Measurements from ENCODE around the gene ENTPD8. TPM values are rescaled to one million over a fixed set of nuclear protein-coding genes. Genes with fewer than 3 reads are reported as not detected.

The ENTPD8 gene
- total and polyA plus RNA-seq, 2 of the 13 experiments (the other 11 are each of a cell fraction or from before 2014, with no cell fraction given): 0.26 to 0.44 TPM

DNA sequence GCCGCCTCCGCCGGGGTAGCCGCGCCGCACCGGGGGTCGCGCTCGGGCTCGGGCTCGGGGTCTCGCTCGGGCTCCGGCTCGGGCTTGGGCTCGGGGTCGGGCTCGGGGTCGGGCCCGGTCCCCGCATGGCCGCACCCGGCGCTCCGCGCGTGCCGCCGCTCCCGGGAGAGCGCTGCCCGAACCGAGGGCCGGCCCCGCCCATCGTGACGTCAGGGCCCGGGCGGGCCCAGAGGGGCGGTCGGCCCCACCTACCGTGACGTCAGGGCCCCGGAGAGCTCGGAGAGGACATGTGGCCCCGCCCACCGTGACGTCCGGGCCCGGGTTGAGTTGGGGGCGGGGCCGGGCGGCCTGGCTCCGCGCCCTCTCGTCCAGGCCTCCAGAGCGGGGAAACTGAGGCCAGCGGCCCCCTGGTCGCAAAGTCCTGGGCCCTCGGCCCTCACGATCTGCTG is 18.0 kb upstream of the ENTPD8 start, which contains the start of gene NSMF (continued):
- TF ChIP-seq MED8 (CRISPR knock-in tag; IDR thresholded peaks at IDR 0.05; ENCODE audit: insufficient replicate concordance): peak; percentile 13
- TF ChIP-seq, protein P1, sequence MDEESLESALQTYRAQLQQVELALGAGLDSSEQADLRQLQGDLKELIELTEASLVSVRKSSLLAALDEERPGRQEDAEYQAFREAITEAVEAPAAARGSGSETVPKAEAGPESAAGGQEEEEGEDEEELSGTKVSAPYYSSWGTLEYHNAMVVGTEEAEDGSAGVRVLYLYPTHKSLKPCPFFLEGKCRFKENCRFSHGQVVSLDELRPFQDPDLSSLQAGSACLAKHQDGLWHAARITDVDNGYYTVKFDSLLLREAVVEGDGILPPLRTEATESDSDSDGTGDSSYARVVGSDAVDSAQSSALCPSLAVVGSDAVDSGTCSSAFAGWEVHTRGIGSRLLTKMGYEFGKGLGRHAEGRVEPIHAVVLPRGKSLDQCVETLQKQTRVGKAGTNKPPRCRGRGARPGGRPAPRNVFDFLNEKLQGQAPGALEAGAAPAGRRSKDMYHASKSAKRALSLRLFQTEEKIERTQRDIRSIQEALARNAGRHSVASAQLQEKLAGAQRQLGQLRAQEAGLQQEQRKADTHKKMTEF (CRISPR knock-in tag; IDR thresholded peaks at IDR 0.05): peak; percentile 29
- peak; percentile 65; the same call in 1 of the 2 replicates for TF ChIP-seq ZFX (CRISPR knock-in tag; IDR thresholded peaks at IDR 0.05; ENCODE audit: low read depth)
- TF ChIP-seq, protein P2, sequence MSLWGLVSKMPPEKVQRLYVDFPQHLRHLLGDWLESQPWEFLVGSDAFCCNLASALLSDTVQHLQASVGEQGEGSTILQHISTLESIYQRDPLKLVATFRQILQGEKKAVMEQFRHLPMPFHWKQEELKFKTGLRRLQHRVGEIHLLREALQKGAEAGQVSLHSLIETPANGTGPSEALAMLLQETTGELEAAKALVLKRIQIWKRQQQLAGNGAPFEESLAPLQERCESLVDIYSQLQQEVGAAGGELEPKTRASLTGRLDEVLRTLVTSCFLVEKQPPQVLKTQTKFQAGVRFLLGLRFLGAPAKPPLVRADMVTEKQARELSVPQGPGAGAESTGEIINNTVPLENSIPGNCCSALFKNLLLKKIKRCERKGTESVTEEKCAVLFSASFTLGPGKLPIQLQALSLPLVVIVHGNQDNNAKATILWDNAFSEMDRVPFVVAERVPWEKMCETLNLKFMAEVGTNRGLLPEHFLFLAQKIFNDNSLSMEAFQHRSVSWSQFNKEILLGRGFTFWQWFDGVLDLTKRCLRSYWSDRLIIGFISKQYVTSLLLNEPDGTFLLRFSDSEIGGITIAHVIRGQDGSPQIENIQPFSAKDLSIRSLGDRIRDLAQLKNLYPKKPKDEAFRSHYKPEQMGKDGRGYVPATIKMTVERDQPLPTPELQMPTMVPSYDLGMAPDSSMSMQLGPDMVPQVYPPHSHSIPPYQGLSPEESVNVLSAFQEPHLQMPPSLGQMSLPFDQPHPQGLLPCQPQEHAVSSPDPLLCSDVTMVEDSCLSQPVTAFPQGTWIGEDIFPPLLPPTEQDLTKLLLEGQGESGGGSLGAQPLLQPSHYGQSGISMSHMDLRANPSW (CRISPR knock-in tag; IDR thresholded peaks at IDR 0.05; ENCODE audit: borderline replicate concordance): no peak
- TF ChIP-seq ZNF547 (CRISPR knock-in tag; IDR thresholded peaks at IDR 0.05): peak; percentile 43; the same call in 1 of the 2 replicates
- peak; percentile 14; the same call in 1 of the 2 replicates for TF ChIP-seq THAP11 (CRISPR knock-in tag; IDR thresholded peaks at IDR 0.05)
- TF ChIP-seq KLF12 (CRISPR knock-in tag; IDR thresholded peaks at IDR 0.05; ENCODE audit: borderline replicate concordance): 0 out of 2 replicates have a peak, but pooled peaks have one; percentile 41
- TF ChIP-seq, protein P3, sequence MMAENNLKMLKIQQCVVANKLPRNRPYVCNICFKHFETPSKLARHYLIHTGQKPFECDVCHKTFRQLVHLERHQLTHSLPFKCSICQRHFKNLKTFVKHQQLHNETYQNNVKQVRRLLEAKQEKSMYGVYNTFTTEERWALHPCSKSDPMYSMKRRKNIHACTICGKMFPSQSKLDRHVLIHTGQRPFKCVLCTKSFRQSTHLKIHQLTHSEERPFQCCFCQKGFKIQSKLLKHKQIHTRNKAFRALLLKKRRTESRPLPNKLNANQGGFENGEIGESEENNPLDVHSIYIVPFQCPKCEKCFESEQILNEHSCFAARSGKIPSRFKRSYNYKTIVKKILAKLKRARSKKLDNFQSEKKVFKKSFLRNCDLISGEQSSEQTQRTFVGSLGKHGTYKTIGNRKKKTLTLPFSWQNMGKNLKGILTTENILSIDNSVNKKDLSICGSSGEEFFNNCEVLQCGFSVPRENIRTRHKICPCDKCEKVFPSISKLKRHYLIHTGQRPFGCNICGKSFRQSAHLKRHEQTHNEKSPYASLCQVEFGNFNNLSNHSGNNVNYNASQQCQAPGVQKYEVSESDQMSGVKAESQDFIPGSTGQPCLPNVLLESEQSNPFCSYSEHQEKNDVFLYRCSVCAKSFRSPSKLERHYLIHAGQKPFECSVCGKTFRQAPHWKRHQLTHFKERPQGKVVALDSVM (CRISPR knock-in tag; IDR thresholded peaks at IDR 0.05): peak; percentile 76; the same call in 1 of the 2 replicates
- TF ChIP-seq, protein P4, sequence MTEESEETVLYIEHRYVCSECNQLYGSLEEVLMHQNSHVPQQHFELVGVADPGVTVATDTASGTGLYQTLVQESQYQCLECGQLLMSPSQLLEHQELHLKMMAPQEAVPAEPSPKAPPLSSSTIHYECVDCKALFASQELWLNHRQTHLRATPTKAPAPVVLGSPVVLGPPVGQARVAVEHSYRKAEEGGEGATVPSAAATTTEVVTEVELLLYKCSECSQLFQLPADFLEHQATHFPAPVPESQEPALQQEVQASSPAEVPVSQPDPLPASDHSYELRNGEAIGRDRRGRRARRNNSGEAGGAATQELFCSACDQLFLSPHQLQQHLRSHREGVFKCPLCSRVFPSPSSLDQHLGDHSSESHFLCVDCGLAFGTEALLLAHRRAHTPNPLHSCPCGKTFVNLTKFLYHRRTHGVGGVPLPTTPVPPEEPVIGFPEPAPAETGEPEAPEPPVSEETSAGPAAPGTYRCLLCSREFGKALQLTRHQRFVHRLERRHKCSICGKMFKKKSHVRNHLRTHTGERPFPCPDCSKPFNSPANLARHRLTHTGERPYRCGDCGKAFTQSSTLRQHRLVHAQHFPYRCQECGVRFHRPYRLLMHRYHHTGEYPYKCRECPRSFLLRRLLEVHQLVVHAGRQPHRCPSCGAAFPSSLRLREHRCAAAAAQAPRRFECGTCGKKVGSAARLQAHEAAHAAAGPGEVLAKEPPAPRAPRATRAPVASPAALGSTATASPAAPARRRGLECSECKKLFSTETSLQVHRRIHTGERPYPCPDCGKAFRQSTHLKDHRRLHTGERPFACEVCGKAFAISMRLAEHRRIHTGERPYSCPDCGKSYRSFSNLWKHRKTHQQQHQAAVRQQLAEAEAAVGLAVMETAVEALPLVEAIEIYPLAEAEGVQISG (CRISPR knock-in tag; IDR thresholded peaks at IDR 0.05): 0 out of 2 replicates have a peak, but pooled peaks have one; percentile 9
